Heart left ventricle (tissue), 13 donors: Measurements from ENCODE around the gene VSX2.

ENCODE experiments used
- POLR2A ChIP-seq, 2 donors: fragments of 450-650 bp; IDR thresholded peaks; one replicate each; pipeline ENCODE4 v1.6.1; 2017; ENCODE audit warnings: antibody characterized with exemption in 2 of 2, mild to moderate bottlenecking in 2 of 2, moderate library complexity in 2 of 2
- TF ChIP-seq, protein P1 (sequence below), 12 donors: fragments of 200-600 bp; sonication (generic) in 4 of 12; IDR thresholded peaks; one replicate each; pipeline versions ENCODE4 v1.5.0 to v1.8.0; 2018 to 2022; ENCODE audit warnings: antibody characterized with exemption in 12 of 12, mild to moderate bottlenecking in 5 of 12
- donor health status: ischemic (EF 13 %, LVEDD 7.1; RV severe dilation, severe dysfunction).
- donor health status: DM: no; HTN: yes; CAD: no.
- donor health status: DM: no; HTN: no; CAD: no.
- donor health status: ischemic (EF 25% LVEDD 6.9; RV normal size, moderate dysfunction).
- donor health status: ischemic (EF 25% LVEDD 5.7; RV mildly dilated, moderate dysfunction).
- donor health status: ischemic (EF 35%, LVEDD 5.7; RV mildly dilated, moderate dysfunction).
- donor health status: nonischemic (EF 11% LVEDD 7.7; RV severe dilation, severe dysfunction).
- donor health status: DM: yes; HTN: yes; CAD: no.
- donor health status: PGD.
- donor health status: ischemic (EF 29% LVEDD 5.4; RV normal size, mild dysfunction).
- donor health status: nonischemic (EF 23%, LVEDD 6.1; RV moderate dilation, normal function).

DNA sequence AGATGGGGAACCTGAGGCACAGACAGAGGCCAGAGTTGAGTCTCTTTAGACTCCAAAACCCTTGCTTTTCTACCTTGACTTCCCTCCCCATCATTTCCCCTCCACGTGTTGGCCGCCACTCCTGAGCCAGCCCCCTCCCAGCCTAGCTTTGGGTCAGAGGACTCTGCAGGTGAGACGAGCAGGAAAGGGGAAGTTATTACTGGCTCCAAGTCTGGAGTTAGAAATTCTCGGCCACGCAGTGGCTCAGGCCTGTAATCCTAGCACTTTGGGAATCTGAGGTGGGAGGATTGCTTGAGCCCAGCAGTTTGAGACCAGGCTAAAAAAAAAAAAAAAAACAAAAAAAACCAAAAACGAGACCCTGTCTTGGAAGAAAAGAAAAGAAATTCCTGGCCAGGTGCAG, 8.8 kb downstream of the VSX2 start:
- TF ChIP-seq POLR2A (IDR thresholded peaks at IDR 0.05): no peak
- TF ChIP-seq, protein P1, sequence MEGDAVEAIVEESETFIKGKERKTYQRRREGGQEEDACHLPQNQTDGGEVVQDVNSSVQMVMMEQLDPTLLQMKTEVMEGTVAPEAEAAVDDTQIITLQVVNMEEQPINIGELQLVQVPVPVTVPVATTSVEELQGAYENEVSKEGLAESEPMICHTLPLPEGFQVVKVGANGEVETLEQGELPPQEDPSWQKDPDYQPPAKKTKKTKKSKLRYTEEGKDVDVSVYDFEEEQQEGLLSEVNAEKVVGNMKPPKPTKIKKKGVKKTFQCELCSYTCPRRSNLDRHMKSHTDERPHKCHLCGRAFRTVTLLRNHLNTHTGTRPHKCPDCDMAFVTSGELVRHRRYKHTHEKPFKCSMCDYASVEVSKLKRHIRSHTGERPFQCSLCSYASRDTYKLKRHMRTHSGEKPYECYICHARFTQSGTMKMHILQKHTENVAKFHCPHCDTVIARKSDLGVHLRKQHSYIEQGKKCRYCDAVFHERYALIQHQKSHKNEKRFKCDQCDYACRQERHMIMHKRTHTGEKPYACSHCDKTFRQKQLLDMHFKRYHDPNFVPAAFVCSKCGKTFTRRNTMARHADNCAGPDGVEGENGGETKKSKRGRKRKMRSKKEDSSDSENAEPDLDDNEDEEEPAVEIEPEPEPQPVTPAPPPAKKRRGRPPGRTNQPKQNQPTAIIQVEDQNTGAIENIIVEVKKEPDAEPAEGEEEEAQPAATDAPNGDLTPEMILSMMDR (IDR thresholded peaks at IDR 0.05): no peak
